ENCODE data around the gene LRIT1.

The LRIT1 gene

GRCh38 chr10:84205853-84206525 is 35.4 kb downstream of the LRIT1 start:
- H3K9me3 ChIP-seq (replicated peaks in 1 of 11) = no peaks in the 10 kb centered on the region
- no peak for TF ChIP-seq Cebpa-rat (IDR thresholded peaks at IDR 0.05)
- no peaks in the 10 kb centered on the region for H3K27me3 ChIP-seq
- H3K36me3 ChIP-seq = no peaks in the 10 kb centered on the region
- no peak overlapping the region for H3K4me2 ChIP-seq
- H3K9ac ChIP-seq = no peak overlapping the region
- no peak overlapping the region for H3K27ac ChIP-seq
- peaks cover 0 to 6% (median 0%) of the 10 kb centered on the region in 10 experiments; a peak in 3 of 20 replicates for H3K4me1 ChIP-seq
- H3K4me3 ChIP-seq = no peak overlapping the region
- H4K20me1 ChIP-seq = no peaks in the 10 kb centered on the region

DNA sequence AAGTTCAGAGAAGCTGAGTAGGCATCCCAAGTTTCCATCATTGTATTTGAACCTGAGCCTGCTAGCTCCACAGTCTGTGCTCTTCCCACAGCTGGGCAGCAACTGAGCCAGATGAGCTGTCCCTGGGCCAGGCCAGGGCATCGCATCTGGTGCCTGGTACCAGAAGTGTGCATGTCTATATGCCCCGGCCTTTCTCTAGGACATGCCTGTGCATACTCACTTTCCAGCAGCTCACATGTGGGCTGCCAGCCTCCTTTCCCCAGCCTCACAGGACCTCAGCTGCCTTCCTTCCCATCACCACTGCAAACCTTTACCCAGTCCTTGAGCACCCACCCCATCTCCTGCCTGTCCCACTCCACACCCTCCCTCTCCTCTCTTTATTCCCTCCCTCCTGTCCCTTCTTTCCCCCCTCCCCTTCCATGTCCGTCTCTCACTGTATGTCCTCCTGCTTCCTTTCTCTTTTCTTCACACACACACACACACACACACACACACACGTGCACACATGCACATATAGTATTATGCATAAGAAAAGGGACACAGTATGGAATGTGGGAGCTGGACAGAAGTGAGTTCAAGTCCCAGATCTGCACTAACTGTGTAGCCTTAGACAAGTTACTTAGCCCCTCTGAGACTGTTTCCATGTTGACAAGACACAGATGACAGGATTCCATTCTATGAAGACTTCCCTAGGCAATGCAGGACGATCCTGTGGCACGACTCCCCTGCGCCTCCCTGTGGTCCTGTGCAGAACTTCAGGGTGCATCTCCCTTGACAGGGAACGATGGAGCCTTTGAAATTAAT is 36.1 kb downstream of the LRIT1 start:
- peaks cover 0 to 7% (median 0%) of the 10 kb centered on the region in 10 experiments; a peak in 3 of 20 replicates for H3K4me1 ChIP-seq
- H3K9me3 ChIP-seq (replicated peaks in 1 of 11) = no peaks in the 10 kb centered on the region
- no peak overlapping the region for H3K27ac ChIP-seq
- no peak overlapping the region for H3K9ac ChIP-seq
- no peak overlapping the region for H3K4me2 ChIP-seq
- H3K4me3 ChIP-seq = no peak overlapping the region
- H3K27me3 ChIP-seq = no peaks in the 10 kb centered on the region
- TF ChIP-seq Cebpa-rat (IDR thresholded peaks at IDR 0.05) = no peak
- no peaks in the 10 kb centered on the region for H3K36me3 ChIP-seq
- no peaks in the 10 kb centered on the region for H4K20me1 ChIP-seq

DNA sequence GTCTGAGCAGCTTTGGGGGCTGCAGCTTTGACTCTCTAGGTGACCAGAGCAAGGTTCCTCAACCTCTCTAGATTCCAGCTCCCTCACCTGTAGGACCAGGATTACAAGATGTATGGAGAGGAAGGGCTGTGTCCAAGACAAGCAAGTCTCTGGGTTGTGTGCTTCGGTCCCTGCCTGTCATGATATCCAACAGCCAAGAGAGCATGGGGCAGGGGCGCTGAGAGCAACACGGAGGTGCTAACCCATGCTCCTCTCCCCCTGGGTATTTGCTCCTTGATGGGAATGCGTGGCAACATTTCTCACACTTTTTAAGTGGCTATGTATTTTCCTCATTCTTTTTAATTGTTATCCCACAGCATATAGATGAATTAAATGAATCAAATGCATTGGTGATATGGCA is 36.7 kb downstream of the LRIT1 start:
- Histone ChIP-seq H3K27me3 (no peaks in the 10 kb centered on the region), H3K4me3 (no peak overlapping the region), H4K20me1 (no peaks in the 10 kb centered on the region), H3K4me1 (peaks cover 0 to 7% (median 0%) of the 10 kb centered on the region in 10 experiments; a peak in 3 of 20 replicates), H3K9me3 (replicated peaks in 1 of 11) (no peaks in the 10 kb centered on the region), H3K36me3 (no peaks in the 10 kb centered on the region), H3K27ac (no peak overlapping the region), H3K4me2 (no peak overlapping the region), H3K9ac (no peak overlapping the region)
- no peak for TF ChIP-seq Cebpa-rat (IDR thresholded peaks at IDR 0.05)

- Histone ChIP-seq H3K4me1 (peaks cover 0 to 7% (median 0%) of the 10 kb centered on the region in 10 experiments; a peak in 3 of 20 replicates), H3K36me3 (no peaks in the 10 kb centered on the region), H3K4me2 (no peak overlapping the region), H3K9ac (no peak overlapping the region), H3K27ac (no peak overlapping the region), H3K9me3 (replicated peaks in 1 of 11) (no peaks in the 10 kb centered on the region), H4K20me1 (no peaks in the 10 kb centered on the region), H3K27me3 (no peaks in the 10 kb centered on the region), H3K4me3 (no peak overlapping the region)
- no peak for TF ChIP-seq Cebpa-rat (IDR thresholded peaks at IDR 0.05)
These were observed 37.2 kb downstream of the LRIT1 start for GRCh38 chr10:84204122-84204521.

GRCh38 chr10:84202349-84202748 is 39.0 kb downstream of the LRIT1 start:
- TF ChIP-seq Cebpa-rat (IDR thresholded peaks at IDR 0.05) = no peak

DNA sequence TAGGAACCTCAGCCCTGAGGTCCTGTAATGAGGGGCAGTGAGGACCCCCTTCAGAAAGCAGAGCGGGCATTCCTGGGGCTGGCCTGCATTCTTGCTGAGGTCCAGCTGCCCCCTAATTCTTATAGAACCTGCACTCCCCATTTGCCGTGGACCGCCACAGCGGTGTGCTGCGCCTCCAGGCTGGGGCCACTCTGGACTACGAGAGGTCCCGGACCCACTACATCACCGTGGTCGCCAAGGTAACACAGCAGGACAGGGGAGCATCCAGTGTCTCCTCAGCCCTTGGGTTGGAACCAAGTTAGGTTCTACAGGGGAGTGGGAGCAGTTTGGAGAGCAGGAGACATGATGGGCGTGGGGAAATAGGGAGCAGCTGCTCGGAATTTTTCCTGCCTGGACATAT is 39.7 kb downstream of the LRIT1 start:
- Histone ChIP-seq H3K4me1 (peaks cover 0 to 7% (median 0%) of the 10 kb centered on the region in 10 experiments; a peak in 3 of 20 replicates), H3K27me3 (peaks cover 0 to 7% (median 2%) of the 10 kb centered on the region in 11 experiments; a peak in 7 of 22 replicates), H3K4me3 (no peak overlapping the region), H3K9me3 (replicated peaks in 1 of 11) (no peaks in the 10 kb centered on the region), H3K27ac (no peak overlapping the region), H4K20me1 (no peaks in the 10 kb centered on the region), H3K4me2 (0 out of 22 replicates have a peak overlapping the region, but pooled peaks of 1 of the 11 experiments have one; percentile 5), H3K36me3 (no peaks in the 10 kb centered on the region), H3K9ac (no peak overlapping the region)
- no peak for TF ChIP-seq Cebpa-rat (IDR thresholded peaks at IDR 0.05)

More at GRCh38 chr10:84202349-84202748, 39.0 kb downstream of the LRIT1 start:
- Histone ChIP-seq H3K9me3 (replicated peaks in 1 of 11) (no peaks in the 10 kb centered on the region), H3K4me1 (peaks cover 0 to 7% (median 0%) of the 10 kb centered on the region in 10 experiments; a peak in 3 of 20 replicates), H3K36me3 (no peaks in the 10 kb centered on the region), H3K4me3 (no peak overlapping the region), H3K4me2 (no peak overlapping the region), H4K20me1 (no peaks in the 10 kb centered on the region), H3K27ac (no peak overlapping the region), H3K9ac (no peak overlapping the region), H3K27me3 (peaks cover 0 to under 1% (median 0%) of the 10 kb centered on the region in 11 experiments; a peak in 1 of 22 replicates)

GRCh38 chr10:84201244-84201606 is 40.1 kb downstream of the LRIT1 start:
- H3K36me3 ChIP-seq = no peaks in the 10 kb centered on the region
- no peak overlapping the region for H3K27ac ChIP-seq
- peaks cover 2 to 11% (median 7%) of the 10 kb centered on the region in 11 experiments; a peak in 15 of 22 replicates for H3K27me3 ChIP-seq
- peak overlapping the region in 1 of 11 experiments; percentile 5; a peak in 1 of 22 replicates for H3K4me2 ChIP-seq
- TF ChIP-seq Cebpa-rat (IDR thresholded peaks at IDR 0.05) = no peak
- H3K4me1 ChIP-seq = peaks cover 0 to 7% (median 0%) of the 10 kb centered on the region in 10 experiments; a peak in 3 of 20 replicates
- 0 out of 22 replicates have a peak overlapping the region, but pooled peaks of 1 of the 11 experiments have one; percentile 13 for H3K9ac ChIP-seq
- H3K4me3 ChIP-seq = no peak overlapping the region
- no peaks in the 10 kb centered on the region for H4K20me1 ChIP-seq
- no peaks in the 10 kb centered on the region for H3K9me3 ChIP-seq (replicated peaks in 1 of 11)

DNA sequence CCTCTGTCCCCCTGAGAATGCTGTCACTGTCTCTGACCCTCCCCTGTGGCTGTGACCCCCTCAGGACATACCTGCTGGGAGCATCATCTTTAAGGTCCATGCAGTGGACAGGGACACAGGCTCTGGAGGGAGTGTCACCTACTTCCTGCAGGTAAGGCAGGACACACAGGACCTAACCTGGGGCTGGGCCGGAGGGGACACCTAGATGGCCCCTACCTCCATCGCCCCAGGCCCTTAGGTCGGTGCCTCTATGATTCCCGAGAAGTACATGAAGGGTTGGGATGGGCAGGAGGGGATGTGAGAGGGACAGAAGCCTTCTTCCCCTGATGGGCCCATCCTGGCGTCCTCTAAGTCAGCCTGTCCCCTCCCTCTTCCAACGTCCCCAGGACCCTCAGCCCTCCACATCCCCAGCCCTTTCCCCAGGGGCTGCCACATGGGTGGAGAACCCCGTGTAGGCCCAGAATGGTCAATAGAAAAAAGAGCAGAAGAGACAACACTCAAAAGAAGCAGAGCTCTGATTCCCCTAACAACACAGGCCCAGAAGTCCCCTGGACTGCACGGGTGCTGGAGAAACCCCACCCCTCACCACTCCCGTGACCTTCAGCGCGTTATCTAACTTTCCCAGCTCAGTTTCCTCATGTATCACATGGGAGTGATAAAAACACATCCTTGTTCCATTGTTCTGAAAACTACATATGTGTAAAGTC is 40.7 kb downstream of the LRIT1 start:
- Histone ChIP-seq H3K4me1 (peaks cover 0 to 7% (median 0%) of the 10 kb centered on the region in 10 experiments; a peak in 3 of 20 replicates), H3K27me3 (peaks cover 7 to 17% (median 12%) of the 10 kb centered on the region in 11 experiments), H3K9ac (0 out of 22 replicates have a peak overlapping the region, but pooled peaks of 1 of the 11 experiments have one; percentile 13)

More for the DNA sequence above, 40.7 kb downstream of the LRIT1 start:
- Histone ChIP-seq H3K4me2 (peak overlapping the region in 1 of 11 experiments; percentile 5; a peak in 1 of 22 replicates), H3K27ac (no peak overlapping the region), H3K9me3 (replicated peaks in 1 of 11) (no peaks in the 10 kb centered on the region), H4K20me1 (no peaks in the 10 kb centered on the region), H3K4me3 (no peak overlapping the region), H3K36me3 (no peaks in the 10 kb centered on the region)
- no peak for TF ChIP-seq Cebpa-rat (IDR thresholded peaks at IDR 0.05)

All from BLaER1 treated with 17β-estradiol and CSF1 and Interleukin-3, amounts not matched to agents 10 nM and 100 nM (cell line).